HG02943 (cell line): Measurements from ENCODE around the gene PCMT1.
"Not testable (repeated sequence)": the region's sequence is repeated elsewhere in the genome, so short reads cannot be mapped to it uniquely, and the experiment has no call there.

ENCODE experiments used
- ATAC-seq: cut with Tn5 transposase; IDR thresholded peaks from one replicate; pipeline ENCODE4 v1.9.1; 2021; ENCODE audit warnings: mild to moderate bottlenecking, low read depth, moderate library complexity; ENCODE audit not compliant: unreplicated experiment

The PCMT1 gene

GRCh38 chr6:149809798-149810197 lies 60.3 kb downstream of the PCMT1 start:
- ATAC-seq: no peak

DNA sequence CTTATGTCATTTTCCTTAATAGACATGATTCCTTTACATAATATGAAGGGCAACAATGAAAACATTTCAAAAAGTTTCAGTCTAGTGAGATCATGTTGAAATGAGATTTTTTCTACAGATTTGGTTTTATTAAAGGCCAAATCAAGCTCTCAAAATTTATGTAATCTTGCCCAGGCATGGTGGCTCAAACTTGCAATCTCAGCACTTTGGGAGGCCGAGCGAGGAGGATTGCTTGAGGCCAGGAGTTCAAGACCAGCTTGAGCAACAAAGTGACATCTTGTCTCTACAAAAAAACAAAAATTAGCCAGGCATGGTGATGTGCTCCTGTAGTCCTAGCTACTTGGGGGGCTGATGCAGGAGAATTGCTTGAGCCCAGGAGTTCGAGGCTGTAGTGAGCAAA lies 63.8 kb downstream of the PCMT1 start:
- no peak for ATAC-seq

- no peak for ATAC-seq
Observed at GRCh38 chr6:149815788-149816187, 66.2 kb downstream of the PCMT1 start.

GRCh38 chr6:149820506-149820905 lies 71.0 kb downstream of the PCMT1 start:
- ATAC-seq: no peak

- ATAC-seq: no peak
Observed at GRCh38 chr6:149821492-149821891, 72.0 kb downstream of the PCMT1 start.

- no peak for ATAC-seq
Observed at GRCh38 chr6:149823013-149823412, 73.5 kb downstream of the PCMT1 start.

GRCh38 chr6:149825292-149825691 lies 75.8 kb downstream of the PCMT1 start:
- no peak for ATAC-seq

DNA sequence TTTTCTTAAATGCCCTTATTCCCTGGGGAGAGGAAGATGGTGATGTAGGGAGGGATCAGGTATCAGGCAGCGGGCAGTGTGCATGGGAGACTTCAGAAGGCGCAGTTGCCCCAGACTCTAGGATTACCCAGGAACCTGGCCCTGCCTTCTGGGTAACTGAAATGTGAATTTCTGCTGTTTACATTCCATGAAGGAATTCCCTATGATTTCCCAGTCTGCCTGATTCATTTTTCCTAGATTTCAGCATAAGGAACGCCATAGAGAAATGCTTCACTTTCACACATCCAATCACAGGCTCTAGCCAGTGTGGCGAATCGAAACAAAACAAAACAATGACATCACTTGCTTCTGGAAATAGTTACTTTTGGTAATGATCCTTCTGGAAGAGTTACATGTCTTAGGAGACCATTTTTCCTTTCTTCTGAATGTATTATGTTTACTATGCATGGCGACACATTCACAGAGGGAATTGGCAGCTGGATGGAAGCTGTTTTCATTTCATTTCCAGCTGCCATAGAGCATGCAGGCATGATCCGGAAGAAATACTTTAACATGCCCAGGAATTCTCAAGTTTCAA lies 81.3 kb downstream of the PCMT1 start:
- ATAC-seq: no peak

GRCh38 chr6:149831308-149831820 lies 81.8 kb downstream of the PCMT1 start:
- no peak for ATAC-seq

- ATAC-seq: no peak
Observed at GRCh38 chr6:149833651-149834050, 84.1 kb downstream of the PCMT1 start.

DNA sequence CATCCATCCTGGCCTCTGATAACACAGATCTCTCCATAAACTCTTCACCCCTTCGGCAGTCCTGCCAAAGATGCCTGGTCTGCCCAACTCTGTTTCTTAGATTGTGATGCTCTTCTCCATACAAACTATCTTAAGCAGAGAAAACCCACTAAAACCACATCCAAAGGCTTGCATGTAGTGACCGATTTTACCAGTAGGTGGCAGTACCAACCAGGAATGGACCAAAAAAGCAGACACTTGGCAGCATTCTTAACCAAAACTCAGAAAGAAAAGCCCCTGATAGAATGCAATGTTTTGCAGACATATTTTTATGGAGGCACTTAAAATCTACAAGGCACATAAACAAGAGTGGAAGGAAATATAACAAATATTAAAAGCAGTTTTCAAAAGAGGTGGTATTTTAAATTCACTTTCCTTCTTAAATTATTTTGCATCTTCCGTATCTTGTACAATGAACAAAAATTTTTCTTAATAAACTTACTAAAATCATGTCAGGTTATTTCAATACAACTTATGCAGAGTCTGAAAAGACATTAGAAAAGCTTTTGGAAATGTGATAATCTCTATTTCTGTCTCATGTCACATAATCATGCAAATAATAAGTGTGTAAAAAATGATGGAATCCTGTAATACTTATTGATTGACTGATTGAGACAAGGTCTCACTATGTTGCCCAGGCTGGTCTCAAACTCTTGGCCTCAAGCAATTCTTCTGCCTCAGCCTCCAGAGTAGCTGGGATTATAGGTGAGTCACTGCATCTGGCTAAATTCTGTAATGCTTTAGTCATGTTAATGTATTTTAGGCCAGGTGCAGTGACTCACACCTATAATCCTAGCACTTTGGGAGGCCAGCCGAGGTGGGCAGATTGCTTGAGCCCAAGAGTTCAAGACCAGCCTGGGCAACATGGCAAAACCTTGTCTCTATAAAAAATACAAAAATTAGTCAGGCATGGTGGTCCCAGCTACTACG lies 85.3 kb downstream of the PCMT1 start:
- ATAC-seq: no peak

GRCh38 chr6:149840345-149841075 lies 91.0 kb downstream of the PCMT1 start:
- ATAC-seq: no peak

DNA sequence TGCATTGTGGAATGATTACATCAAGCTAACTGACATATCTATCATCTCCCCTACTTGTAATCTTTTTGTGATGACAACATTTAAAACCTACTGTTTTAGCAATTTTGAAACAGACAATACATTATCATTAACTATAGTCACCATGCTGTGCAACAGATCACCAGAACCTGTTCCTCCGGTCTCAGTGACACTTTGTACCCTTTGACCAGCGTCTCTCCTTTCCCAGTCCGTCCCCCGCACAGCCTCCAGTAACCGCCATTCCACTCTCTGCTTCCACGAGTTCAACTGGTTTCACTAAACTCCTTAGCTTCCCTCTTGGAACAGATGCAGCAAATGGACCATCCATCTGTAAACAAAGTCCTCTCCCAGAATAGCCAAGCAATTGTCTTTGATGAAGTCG lies 92.8 kb downstream of the PCMT1 start:
- no peak for ATAC-seq

GRCh38 chr6:149843051-149843633 lies 93.6 kb downstream of the PCMT1 start:
- ATAC-seq: no peak

DNA sequence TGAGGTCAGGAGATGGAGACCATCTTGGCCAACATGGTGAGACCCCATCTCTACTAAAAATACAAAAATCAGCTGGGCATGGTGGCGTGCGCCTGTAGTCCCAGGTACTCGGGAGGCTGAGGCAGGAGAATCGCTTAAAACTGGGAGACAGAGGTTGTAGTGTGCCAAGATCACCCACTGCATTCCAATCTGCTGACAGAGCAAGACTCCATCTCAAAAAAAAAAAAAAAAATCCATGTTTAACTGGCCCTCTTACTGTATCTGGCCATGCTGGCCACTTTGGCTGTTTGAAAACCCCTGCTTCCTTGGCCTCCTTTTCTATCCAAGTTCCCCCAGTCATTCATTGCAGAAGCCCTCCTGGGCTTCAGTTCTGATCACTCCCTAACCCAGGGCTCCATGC lies 94.5 kb downstream of the PCMT1 start:
- not testable (repeated sequence) for ATAC-seq

DNA sequence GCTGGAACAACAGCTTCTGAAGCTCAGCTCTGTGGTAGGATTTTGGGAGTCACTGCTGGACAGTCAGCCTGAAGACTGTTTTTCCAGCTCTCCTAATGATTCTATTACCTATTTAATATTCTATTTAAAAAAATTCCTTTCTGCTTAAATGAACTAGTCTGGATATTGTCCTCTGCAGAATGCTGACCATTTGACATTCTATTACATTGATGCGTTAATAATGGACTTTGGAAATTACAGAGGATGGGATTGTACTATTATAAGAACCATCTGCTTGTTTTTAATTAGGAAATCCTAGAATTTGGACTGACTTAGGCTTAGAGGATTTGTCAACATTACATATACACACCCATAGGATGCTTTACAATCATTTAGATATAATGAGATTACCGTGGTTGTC lies 94.9 kb downstream of the PCMT1 start:
- ATAC-seq: no peak

GRCh38 chr6:149845549-149845948 lies 96.0 kb downstream of the PCMT1 start:
- ATAC-seq: no peak

- ATAC-seq: no peak
Observed at GRCh38 chr6:149846321-149846720, 96.8 kb downstream of the PCMT1 start.

- ATAC-seq: no peak
Observed at GRCh38 chr6:149847939-149848267, 98.4 kb downstream of the PCMT1 start.

GRCh38 chr6:149848343-149848742 lies 98.8 kb downstream of the PCMT1 start:
- not testable (repeated sequence) for ATAC-seq
